Activated CD4-positive, alpha-beta T cell treated with anti-CD3 and anti-CD28 coated beads, Interleukin-2, amount 50 U/mL, for 4 hours (primary cell): ENCODE results near the gene GALNT10.

Experiments
- DNase-seq, 2 experiments: peaks; one replicate each; pipeline ENCODE4 v3.0.0-alpha.2; 2020

GALNT10 gene

GRCh38 chr5:154179846-154180710, 10.5 kb upstream of the GALNT10 start:
- no peak for DNase-seq

- no peak for DNase-seq
These were observed 9.4 kb upstream of the GALNT10 start for GRCh38 chr5:154181161-154181560.

GRCh38 chr5:154189256-154189818, 1.2 kb upstream of the GALNT10 start:
- DNase-seq: no peak

- peak; percentile 67 to 71 for DNase-seq
These were observed 526 bp upstream of the GALNT10 start for GRCh38 chr5:154189819-154190594.

- DNase-seq: no peak
These were observed 1.1 kb downstream of the GALNT10 start for GRCh38 chr5:154191467-154192261.

- no peak for DNase-seq
These were observed 2.8 kb downstream of the GALNT10 start for GRCh38 chr5:154193283-154193682.

- no peak for DNase-seq
These were observed 3.2 kb downstream of the GALNT10 start for GRCh38 chr5:154193701-154194121.

- DNase-seq: no peak
These were observed 4.1 kb downstream of the GALNT10 start for GRCh38 chr5:154194345-154195329.

GRCh38 chr5:154196281-154196680, 5.7 kb downstream of the GALNT10 start:
- DNase-seq: no peak

- no peak for DNase-seq
These were observed 6.6 kb downstream of the GALNT10 start for GRCh38 chr5:154196955-154197652.

- DNase-seq: peak; percentile 48 to 53
These were observed 7.4 kb downstream of the GALNT10 start for GRCh38 chr5:154197801-154198491.

- no peak for DNase-seq
These were observed 8.2 kb downstream of the GALNT10 start for GRCh38 chr5:154198611-154199230.

- DNase-seq: no peak
These were observed 8.7 kb downstream of the GALNT10 start for GRCh38 chr5:154199263-154199662.

GRCh38 chr5:154199671-154200220, 9.2 kb downstream of the GALNT10 start:
- DNase-seq: no peak

GRCh38 chr5:154200221-154200620, 9.7 kb downstream of the GALNT10 start:
- DNase-seq: no peak

GRCh38 chr5:154201108-154201769, 10.7 kb downstream of the GALNT10 start:
- no peak for DNase-seq

- DNase-seq: peak; percentile 44 to 52
These were observed 12.1 kb downstream of the GALNT10 start for GRCh38 chr5:154202379-154203260.
